Spleen (tissue), 7 donors: ENCODE results near the gene MOCS2.

ENCODE experiments used
- CTCF ChIP-seq, 11 experiments: fragments of 200-600 bp in 7 of 11; fragments of 450-650 bp in 4 of 11; sonication (generic) in 4 of 11; IDR thresholded peaks in 8 of 11; conservative IDR thresholded peaks in 3 of 11; 1 replicate in 7 of 11; 2 replicates in 4 of 11; pipeline versions ENCODE4 v1.4.0 to v1.8.0; 2016 to 2021; ENCODE audit warnings: antibody characterized with exemption in 11 of 11, inconsistent platforms in 4 of 11, mild to moderate bottlenecking in 1 of 11
- POLR2AphosphoS5 ChIP-seq, 3 donors: sonication (generic); formaldehyde crosslinking; IDR thresholded peaks; one replicate each; pipeline ENCODE4 v1.5.1; 2017; ENCODE audit warnings: antibody characterized with exemption in 3 of 3
- donor health status: DM: no; HTN: no; CAD: no; lungs with moderate emphysema.
- donor health status: DM: no; HTN: no; CAD: no.
- donor health status: DM: no; HTN: no; CAD: no.

GRCh38 chr5:53053364-53053763, 56.2 kb downstream of the MOCS2 start:
- TF ChIP-seq CTCF (IDR thresholded peaks at IDR 0.05 in 8 of 11, conservative IDR thresholded peaks at IDR 0.05 in 3 of 11) (no peak), POLR2AphosphoS5 (IDR thresholded peaks at IDR 0.05) (no peak)
